Transverse colon (tissue), 4 donors: ENCODE data around the gene RIPK3.

Experiments used
- EP300 ChIP-seq: sonication (generic); formaldehyde crosslinking; IDR thresholded peaks from one replicate; pipeline ENCODE4 v1.6.1; 2017; ENCODE audit warnings: antibody characterized with exemption, low read depth
- POLR2A ChIP-seq: fragments of 450-650 bp; IDR thresholded peaks from one replicate; pipeline ENCODE4 v1.6.1; 2016; ENCODE audit warnings: antibody characterized with exemption, mild to moderate bottlenecking, moderate library complexity
- POLR2AphosphoS5 ChIP-seq, 3 donors: sonication (generic); formaldehyde crosslinking; IDR thresholded peaks; one replicate each; pipeline ENCODE4 v1.6.1; 2016; ENCODE audit warnings: antibody characterized with exemption in 3 of 3
- TF ChIP-seq, protein P1 (sequence below), 5 experiments: fragments of 200-600 bp in 3 of 5; fragments of 450-650 bp in 2 of 5; sonication (generic) in 3 of 5; IDR thresholded peaks; 1 replicate in 2 of 5; 2 replicates in 3 of 5; pipeline ENCODE4 v1.5.1; 2016 to 2017; ENCODE audit warnings: antibody characterized with exemption in 5 of 5, inconsistent platforms in 3 of 5, mild to moderate bottlenecking in 2 of 5, moderate library complexity in 1 of 5

DNA sequence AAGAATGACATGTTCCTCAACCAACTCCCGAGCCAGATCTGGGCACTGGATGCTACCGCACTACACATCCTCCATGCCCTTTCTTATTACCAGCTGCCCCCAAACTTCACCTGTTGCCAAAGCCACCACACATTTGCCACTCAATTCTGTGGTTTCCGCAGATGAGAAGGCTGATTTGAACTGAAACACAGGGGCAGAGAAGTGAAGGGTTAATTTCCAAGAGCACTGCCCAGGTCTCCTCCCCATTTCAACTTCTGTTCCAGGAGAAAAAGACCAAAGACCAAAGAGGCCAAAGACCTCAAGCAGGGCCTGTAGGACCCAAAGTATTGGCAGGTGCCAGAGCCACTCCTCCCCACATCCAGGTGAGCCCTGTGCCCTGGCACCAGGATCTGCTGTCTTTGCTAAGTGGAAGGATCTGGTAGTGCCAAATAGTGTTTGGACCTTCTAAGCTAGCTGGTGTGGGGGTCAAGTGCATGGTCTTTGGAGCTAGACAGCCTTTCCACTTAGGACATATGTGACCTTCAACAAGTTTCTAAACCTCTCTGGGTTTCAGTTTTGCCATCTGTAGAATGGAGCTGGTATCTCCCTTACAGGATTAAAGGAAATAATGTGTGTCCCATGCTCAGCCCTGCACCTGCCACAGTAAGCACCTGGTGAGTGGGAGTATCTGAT is 48.2 kb downstream of the RIPK3 start:
- TF ChIP-seq EP300, result no peak
- TF ChIP-seq, protein P1, sequence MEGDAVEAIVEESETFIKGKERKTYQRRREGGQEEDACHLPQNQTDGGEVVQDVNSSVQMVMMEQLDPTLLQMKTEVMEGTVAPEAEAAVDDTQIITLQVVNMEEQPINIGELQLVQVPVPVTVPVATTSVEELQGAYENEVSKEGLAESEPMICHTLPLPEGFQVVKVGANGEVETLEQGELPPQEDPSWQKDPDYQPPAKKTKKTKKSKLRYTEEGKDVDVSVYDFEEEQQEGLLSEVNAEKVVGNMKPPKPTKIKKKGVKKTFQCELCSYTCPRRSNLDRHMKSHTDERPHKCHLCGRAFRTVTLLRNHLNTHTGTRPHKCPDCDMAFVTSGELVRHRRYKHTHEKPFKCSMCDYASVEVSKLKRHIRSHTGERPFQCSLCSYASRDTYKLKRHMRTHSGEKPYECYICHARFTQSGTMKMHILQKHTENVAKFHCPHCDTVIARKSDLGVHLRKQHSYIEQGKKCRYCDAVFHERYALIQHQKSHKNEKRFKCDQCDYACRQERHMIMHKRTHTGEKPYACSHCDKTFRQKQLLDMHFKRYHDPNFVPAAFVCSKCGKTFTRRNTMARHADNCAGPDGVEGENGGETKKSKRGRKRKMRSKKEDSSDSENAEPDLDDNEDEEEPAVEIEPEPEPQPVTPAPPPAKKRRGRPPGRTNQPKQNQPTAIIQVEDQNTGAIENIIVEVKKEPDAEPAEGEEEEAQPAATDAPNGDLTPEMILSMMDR (IDR thresholded peaks at IDR 0.05), result no peak
- no peak for TF ChIP-seq POLR2A
- no peak for TF ChIP-seq POLR2AphosphoS5 (IDR thresholded peaks at IDR 0.05)
